Mesenchymal stem cell (in vitro differentiated cells and primary cell): ENCODE measurements around the gene PHF1.

ENCODE experiments used
- DNase-seq: peaks from one replicate; pipeline ENCODE4 v3.0.0-alpha.2; 2013
- H2AFZ ChIP-seq: one replicate; pipeline ENCODE4 v1.6.1; 2013; ENCODE audit warnings: low read depth, mild to moderate bottlenecking, control low read depth, inconsistent platforms, low read length, moderate library complexity
- H2AK5ac ChIP-seq: 2 replicates; pipeline ENCODE4 v1.6.1; 2013; ENCODE audit warnings: low read length, moderate library complexity, mild to moderate bottlenecking, inconsistent platforms; ENCODE audit not compliant: severe bottlenecking
- H2BK120ac ChIP-seq: one replicate; pipeline ENCODE4 v1.6.1; 2013; ENCODE audit warnings: low read depth, mild to moderate bottlenecking, inconsistent platforms, low read length, moderate library complexity
- H2BK12ac ChIP-seq, 2 experiments: one replicate each; pipeline ENCODE4 v1.6.1; 2013; ENCODE audit warnings: inconsistent platforms in 2 of 2, low read length in 2 of 2, mild to moderate bottlenecking in 2 of 2, moderate library complexity in 2 of 2, control low read depth in 1 of 2
- H2BK15ac ChIP-seq: one replicate; pipeline ENCODE4 v1.6.1; 2013; ENCODE audit warnings: mild to moderate bottlenecking, low read depth, inconsistent platforms; ENCODE audit not compliant: poor library complexity, severe bottlenecking
- H2BK5ac ChIP-seq: 2 replicates; pipeline ENCODE4 v1.6.1; 2013; ENCODE audit warnings: low read depth, mild to moderate bottlenecking, low read length, control low read depth, inconsistent platforms; ENCODE audit not compliant: poor library complexity, severe bottlenecking
- H3K14ac ChIP-seq, 2 experiments: one replicate each; pipeline ENCODE4 v1.6.1; 2013; ENCODE audit warnings: inconsistent platforms in 2 of 2, low read length in 2 of 2, control low read depth in 1 of 2, mild to moderate bottlenecking in 1 of 2, moderate library complexity in 1 of 2
- H3K18ac ChIP-seq, 2 experiments: one replicate each; pipeline ENCODE4 v1.6.1; 2013; ENCODE audit warnings: inconsistent platforms in 2 of 2, low read length in 2 of 2, control low read depth in 1 of 2, low read depth in 1 of 2, mild to moderate bottlenecking in 1 of 2
- H3K23ac ChIP-seq, 2 experiments: one replicate each; pipeline ENCODE4 v1.6.1; 2013; ENCODE audit warnings: inconsistent platforms in 2 of 2, low read length in 2 of 2, mild to moderate bottlenecking in 2 of 2, moderate library complexity in 2 of 2, control low read depth in 1 of 2
- H3K27ac ChIP-seq: 2 replicates; pipeline ENCODE4 v1.5.1; 2013; ENCODE audit warnings: mild to moderate bottlenecking, moderate library complexity, low read length, control low read depth, inconsistent platforms; ENCODE audit not compliant: poor library complexity, severe bottlenecking
- H3K27me3 ChIP-seq, 2 experiments: 2 replicates each; pipeline versions ENCODE4 v1.6.1 to v1.7.0; 2013; ENCODE audit warnings: low read length in 2 of 2, mild to moderate bottlenecking in 2 of 2, moderate library complexity in 2 of 2, control low read depth in 1 of 2, inconsistent platforms in 1 of 2; ENCODE audit not compliant: control insufficient read depth in 1 of 2, insufficient read depth in 1 of 2
- H3K36me3 ChIP-seq, 2 experiments: 2 replicates each; pipeline versions ENCODE4 v1.6.1 to v1.7.0; 2013; ENCODE audit warnings: low read length in 2 of 2, control low read depth in 1 of 2, inconsistent platforms in 1 of 2, low read depth in 1 of 2, mild to moderate bottlenecking in 1 of 2; ENCODE audit not compliant: insufficient read depth in 2 of 2, control insufficient read depth in 1 of 2
- H3K4ac ChIP-seq, 2 experiments: one replicate each; pipeline ENCODE4 v1.6.1; 2013; ENCODE audit warnings: inconsistent platforms in 2 of 2, low read length in 2 of 2, mild to moderate bottlenecking in 2 of 2, moderate library complexity in 2 of 2, control low read depth in 1 of 2, low read depth in 1 of 2
- H3K4me1 ChIP-seq: 2 replicates; pipeline ENCODE4 v1.6.1; 2013; ENCODE audit warnings: low read depth, low read length, control low read depth; ENCODE audit not compliant: control insufficient read depth, insufficient read depth
- H3K4me2 ChIP-seq: 2 replicates; pipeline ENCODE4 v1.6.1; 2013; ENCODE audit warnings: low read length, mild to moderate bottlenecking, inconsistent platforms; ENCODE audit not compliant: poor library complexity, severe bottlenecking
- H3K4me3 ChIP-seq, 2 experiments: 2 replicates each; pipeline versions ENCODE4 v1.5.1 to v1.7.0; 2013; ENCODE audit warnings: low read length in 2 of 2, mild to moderate bottlenecking in 2 of 2, control low read depth in 1 of 2, low read depth in 1 of 2; ENCODE audit not compliant: insufficient read depth in 1 of 2
- H3K79me1 ChIP-seq: replicated peaks from 2 replicates; pipeline ENCODE4 v1.6.1; 2013; ENCODE audit warnings: mild to moderate bottlenecking, control low read depth, low read length, inconsistent platforms; ENCODE audit not compliant: poor library complexity, severe bottlenecking
- H3K9ac ChIP-seq: 2 replicates; pipeline ENCODE4 v1.7.0; 2013; ENCODE audit warnings: mild to moderate bottlenecking, low read length, moderate library complexity
- H3K9me3 ChIP-seq: 2 replicates; pipeline ENCODE4 v1.7.0; 2013; ENCODE audit warnings: mild to moderate bottlenecking, low read length; ENCODE audit not compliant: control insufficient read depth
- H4K8ac ChIP-seq: one replicate; pipeline ENCODE4 v1.6.1; 2013; ENCODE audit warnings: inconsistent platforms, mild to moderate bottlenecking, low read length, moderate library complexity
- H4K91ac ChIP-seq: one replicate; pipeline ENCODE4 v1.6.1; 2013; ENCODE audit warnings: mild to moderate bottlenecking, low read length, inconsistent platforms
- WGBS: methylation state at CpG from one replicate; pipeline ENCODE4 v1.1.7; 2013; ENCODE audit warnings: mixed read lengths; 5-methylcytosine and 5-hydroxymethylcytosine counted together

The PHF1 gene

GRCh38 chr6:33455051-33455450 lies 44.2 kb downstream of the PHF1 start:
- no peaks in the 10 kb centered on the region for H3K27me3 ChIP-seq
- peak overlapping the region; percentile 75 for H2AFZ ChIP-seq
- no peak overlapping the region for H2BK15ac ChIP-seq
- no peak overlapping the region for H3K27ac ChIP-seq
- H3K4ac ChIP-seq = peak overlapping the region; percentile 3 to 9
- peak overlapping the region; percentile 20 for H4K8ac ChIP-seq
- no peak overlapping the region for H2BK5ac ChIP-seq
- peak overlapping the region; percentile 96 for H3K4me2 ChIP-seq
- H3K9me3 ChIP-seq = no peaks in the 10 kb centered on the region
- peak overlapping the region; percentile 97 for H3K9ac ChIP-seq
- H2BK120ac ChIP-seq = no peak overlapping the region
- H4K91ac ChIP-seq = no peak overlapping the region
- H3K23ac ChIP-seq = no peak overlapping the region
- no peak overlapping the region for H2BK12ac ChIP-seq
- no peak overlapping the region for H3K18ac ChIP-seq
- no peak overlapping the region for H2AK5ac ChIP-seq
- 56% methylated on average over 16 of the region's 16 CpGs for WGBS
- H3K14ac ChIP-seq = no peak overlapping the region
- H3K36me3 ChIP-seq = peaks cover 24 to 25% of the 10 kb centered on the region in 2 experiments
- no peak for DNase-seq
- H3K4me3 ChIP-seq = peak overlapping the region; percentile 87 to 99
- peaks cover 39% of the 10 kb centered on the region for H3K79me1 ChIP-seq
- H3K4me1 ChIP-seq = peaks cover 7% of the 10 kb centered on the region

GRCh38 chr6:33456156-33456555 lies 45.3 kb downstream of the PHF1 start:
- Histone ChIP-seq H2AFZ (no peak overlapping the region), H2AK5ac (no peak overlapping the region), H2BK12ac (no peak overlapping the region), H3K14ac (no peak overlapping the region), H3K4me1 (peaks cover 7% of the 10 kb centered on the region), H3K4ac (no peak overlapping the region), H3K9ac (no peak overlapping the region), H2BK120ac (no peak overlapping the region), H3K4me3 (no peak overlapping the region), H4K8ac (no peak overlapping the region), H3K36me3 (peaks cover 23 to 25% of the 10 kb centered on the region in 2 experiments), H4K91ac (no peak overlapping the region), H3K27me3 (no peaks in the 10 kb centered on the region), H3K4me2 (no peak overlapping the region), H3K79me1 (peaks cover 39% of the 10 kb centered on the region), H2BK5ac (no peak overlapping the region), H3K23ac (no peak overlapping the region), H3K27ac (no peak overlapping the region), H2BK15ac (no peak overlapping the region), H3K9me3 (no peaks in the 10 kb centered on the region), H3K18ac (no peak overlapping the region)
- no peak for DNase-seq
- WGBS = 97% methylated on average over 12 of the region's 12 CpGs

- Histone ChIP-seq H3K14ac (no peak overlapping the region), H3K27me3 (peaks cover 0 to 2% of the 10 kb centered on the region in 2 experiments)
Measured at GRCh38 chr6:33458676-33459075, 47.9 kb downstream of the PHF1 start.

GRCh38 chr6:33459226-33459625 lies 48.4 kb downstream of the PHF1 start:
- no peak overlapping the region for H3K4me3 ChIP-seq
- no peak overlapping the region for H3K9ac ChIP-seq
- peaks cover 5% of the 10 kb centered on the region for H3K4me1 ChIP-seq
- no peaks in the 10 kb centered on the region for H3K9me3 ChIP-seq
- no peak overlapping the region for H4K91ac ChIP-seq
- no peak overlapping the region for H3K14ac ChIP-seq
- 75% methylated on average over 2 of the region's 2 CpGs for WGBS
- no peak overlapping the region for H2BK15ac ChIP-seq
- peaks cover 24% of the 10 kb centered on the region for H3K79me1 ChIP-seq
- H3K4ac ChIP-seq = no peak overlapping the region
- no peak overlapping the region for H3K18ac ChIP-seq
- no peak overlapping the region for H2BK12ac ChIP-seq
- no peak overlapping the region for H3K23ac ChIP-seq
- H2BK5ac ChIP-seq = no peak overlapping the region
- H3K4me2 ChIP-seq = no peak overlapping the region
- no peak overlapping the region for H4K8ac ChIP-seq
- DNase-seq = no peak
- no peak overlapping the region for H2AFZ ChIP-seq
- H3K36me3 ChIP-seq = peaks cover 10 to 20% of the 10 kb centered on the region in 2 experiments
- peaks cover 0 to 2% of the 10 kb centered on the region in 2 experiments for H3K27me3 ChIP-seq
- H3K27ac ChIP-seq = no peak overlapping the region
- no peak overlapping the region for H2AK5ac ChIP-seq
- H2BK120ac ChIP-seq = no peak overlapping the region

More at GRCh38 chr6:33458676-33459075, 47.9 kb downstream of the PHF1 start:
- Histone ChIP-seq H3K4me3 (no peak overlapping the region), H2AFZ (no peak overlapping the region), H3K4me2 (no peak overlapping the region), H3K4me1 (peaks cover 5% of the 10 kb centered on the region), H3K27ac (no peak overlapping the region), H3K9ac (no peak overlapping the region), H3K9me3 (no peaks in the 10 kb centered on the region), H2AK5ac (no peak overlapping the region), H2BK12ac (no peak overlapping the region), H4K8ac (no peak overlapping the region), H2BK15ac (no peak overlapping the region), H2BK5ac (no peak overlapping the region), H3K79me1 (peaks cover 27% of the 10 kb centered on the region), H3K23ac (no peak overlapping the region), H3K4ac (no peak overlapping the region), H3K36me3 (peaks cover 10 to 20% of the 10 kb centered on the region in 2 experiments), H2BK120ac (no peak overlapping the region), H3K18ac (no peak overlapping the region), H4K91ac (no peak overlapping the region)
- 75% methylated on average over 3 of the region's 3 CpGs for WGBS
- DNase-seq = no peak
